IMR-90 (cell line): ENCODE measurements around the gene MAB21L4. TPM values are rescaled to one million over a fixed set of nuclear protein-coding genes. Genes with fewer than 3 reads are reported as not detected.

ENCODE experiments used
- ATAC-seq: fragments of 200-7000 bp; cut with Tn5 transposase; 2 replicates; pipeline ENCODE4 v1.9.1; 2020; ENCODE audit warnings: low read depth, mild to moderate bottlenecking, moderate library complexity
- BruUV-seq: library from RNA; stranded (reverse); fragments of 400-500 nt; replicated peaks from 2 replicates; lab custom pipeline; 2021; lab: Mats Ljungman, UMichigan
- CTCF ChIA-PET: fragments of 300-600 bp; formaldehyde crosslinking; extraction: SDS; loops from one replicate; lab custom pipeline; 2021; ENCODE audit warnings: antibody characterized with exemption; lab: Yijun Ruan, JAX
- POLR2A ChIA-PET: fragments of 300-600 bp; sonication (Branson Sonifier 250); formaldehyde crosslinking; loops from one replicate; lab custom pipeline; 2022; ENCODE audit warnings: antibody characterized with exemption; ENCODE audit not compliant: unreplicated experiment; lab: Charles Lee
- DNase-seq: peaks from one replicate; pipeline ENCODE4 v3.0.0; 2013
- H2AFZ ChIP-seq: replicated peaks from 2 replicates; pipeline ENCODE3; 2013; ENCODE audit warnings: low read length, mild to moderate bottlenecking; ENCODE audit not compliant: poor library complexity
- H2AK5ac ChIP-seq: 2 replicates; pipeline ENCODE4 v1.6.1; 2013; ENCODE audit warnings: low read depth, low read length, inconsistent platforms
- H2AK9ac ChIP-seq: replicated peaks from 2 replicates; pipeline ENCODE3; 2013; ENCODE audit warnings: mild to moderate bottlenecking, low read depth, low read length, moderate library complexity; ENCODE audit not compliant: poor library complexity
- H2BK120ac ChIP-seq: 2 replicates; pipeline ENCODE4 v1.6.1; 2013; ENCODE audit warnings: low read depth, low read length, inconsistent platforms
- H2BK15ac ChIP-seq: 3 replicates; pipeline ENCODE4 v1.6.1; 2013; ENCODE audit warnings: low read depth, low read length, inconsistent platforms
- H2BK20ac ChIP-seq: 2 replicates; pipeline ENCODE4 v1.6.1; 2013; ENCODE audit warnings: low read depth, mild to moderate bottlenecking, inconsistent platforms, low read length, moderate library complexity
- H2BK5ac ChIP-seq: 2 replicates; pipeline ENCODE4 v1.6.1; 2013; ENCODE audit warnings: mild to moderate bottlenecking, low read depth, low read length, inconsistent platforms; ENCODE audit not compliant: poor library complexity, severe bottlenecking
- H3K14ac ChIP-seq: replicated peaks from 2 replicates; pipeline ENCODE4 v1.6.1; 2013; ENCODE audit warnings: low read depth, low read length, inconsistent platforms
- H3K18ac ChIP-seq: 2 replicates; pipeline ENCODE4 v1.6.1; 2013; ENCODE audit warnings: low read depth, low read length, control low read depth
- H3K23ac ChIP-seq: 2 replicates; pipeline ENCODE4 v1.6.1; 2013; ENCODE audit warnings: low read depth, low read length, inconsistent platforms
- H3K27ac ChIP-seq: 2 replicates; pipeline ENCODE4 v1.5.1; 2013; ENCODE audit warnings: mild to moderate bottlenecking, control low read depth, low read length; ENCODE audit not compliant: insufficient read depth
- H3K27me3 ChIP-seq: 2 replicates; pipeline ENCODE4 v1.6.1; 2013; ENCODE audit warnings: low read length; ENCODE audit not compliant: control insufficient read depth, insufficient read depth
- H3K36me3 ChIP-seq: 2 replicates; pipeline ENCODE4 v1.6.1; 2013; ENCODE audit warnings: low read length, mixed read lengths; ENCODE audit not compliant: control insufficient read depth, insufficient read depth
- H3K4ac ChIP-seq: 2 replicates; pipeline ENCODE4 v1.6.1; 2013; ENCODE audit warnings: low read depth, low read length, inconsistent platforms
- H3K4me1 ChIP-seq: 2 replicates; pipeline ENCODE4 v1.6.1; 2013; ENCODE audit warnings: low read length, mixed read lengths; ENCODE audit not compliant: control insufficient read depth, insufficient read depth
- H3K4me2 ChIP-seq: 2 replicates; pipeline ENCODE4 v1.6.1; 2013; ENCODE audit warnings: low read depth, mild to moderate bottlenecking, control low read depth, low read length, moderate library complexity
- H3K4me3 ChIP-seq: 2 replicates; pipeline ENCODE4 v1.5.1; 2013; ENCODE audit warnings: low read depth, mild to moderate bottlenecking, control low read depth, low read length, moderate library complexity; ENCODE audit not compliant: insufficient read depth
- H3K56ac ChIP-seq: 2 replicates; pipeline ENCODE4 v1.6.1; 2013; ENCODE audit warnings: low read length, inconsistent platforms; ENCODE audit not compliant: insufficient read depth; ENCODE audit errors: extremely low read depth
- H3K79me1 ChIP-seq, 2 experiments: 2 replicates each; pipeline ENCODE4 v1.6.1; 2013; ENCODE audit warnings: low read length in 2 of 2, inconsistent platforms in 1 of 2, low read depth in 1 of 2
- H3K9ac ChIP-seq: 2 replicates; pipeline ENCODE4 v1.6.1; 2013; ENCODE audit warnings: low read depth, low read length, control low read depth
- H3K9me1 ChIP-seq: 2 replicates; pipeline ENCODE4 v1.6.1; 2013; ENCODE audit warnings: low read length, inconsistent platforms; ENCODE audit not compliant: insufficient read depth
- H3K9me3 ChIP-seq: 2 replicates; pipeline ENCODE4 v1.6.1; 2013; ENCODE audit warnings: low read length; ENCODE audit not compliant: control insufficient read depth, insufficient read depth
- H4K20me1 ChIP-seq: 2 replicates; pipeline ENCODE4 v1.6.1; 2013; ENCODE audit warnings: low read length, inconsistent platforms; ENCODE audit not compliant: insufficient read depth
- H4K5ac ChIP-seq: 2 replicates; pipeline ENCODE4 v1.6.1; 2013; ENCODE audit warnings: mild to moderate bottlenecking, low read depth, low read length, control low read depth
- H4K8ac ChIP-seq, 2 experiments: 2 replicates each; pipeline ENCODE4 v1.6.1; 2013; ENCODE audit warnings: low read depth in 2 of 2, low read length in 2 of 2, control low read depth in 1 of 2, inconsistent platforms in 1 of 2
- H4K91ac ChIP-seq: 2 replicates; pipeline ENCODE4 v1.6.1; 2013; ENCODE audit warnings: low read depth, low read length, inconsistent platforms; ENCODE audit not compliant: insufficient read depth
- ELK1 ChIP-seq: fragments of 150-350 bp; IDR thresholded peaks from 2 replicates; pipeline ENCODE4 v1.6.1; 2016; ENCODE audit warnings: low read depth, mild to moderate bottlenecking, low read length, moderate library complexity, borderline replicate concordance
- FOS ChIP-seq: fragments of 150-350 bp; IDR thresholded peaks from 2 replicates; pipeline ENCODE4 v1.6.1; 2016; ENCODE audit warnings: low read depth, low read length
- RAD21 ChIP-seq: IDR thresholded peaks from 2 replicates; pipeline ENCODE4 v1.6.1; 2012; ENCODE audit warnings: low read length, improper control_type of control experiment
- RFX5 ChIP-seq: IDR thresholded peaks from 2 replicates; pipeline ENCODE4 v1.8.0; 2012; ENCODE audit warnings: low read depth, mild to moderate bottlenecking, low read length, moderate library complexity
- WGBS, 2 experiments: methylation state at CpG; one replicate each; pipeline versions ENCODE4 v1.1.5 to v1.1.7; 2013; ENCODE audit warnings: missing lambda C conversion rate in 2 of 2; ENCODE audit not compliant: insufficient read length in 1 of 2; ENCODE audit errors: extremely low coverage in 2 of 2; 5-methylcytosine and 5-hydroxymethylcytosine counted together
- dilution Hi-C: fragments of 300-500 bp; cut with HindIII; formaldehyde crosslinking; loops from one replicate; pipeline ENCODE4 v1.14.3; 2018; ENCODE audit warnings: low sequenced_read_pairs; ENCODE audit not compliant: unreplicated experiment
- in situ Hi-C: fragments of 300-500 bp; cut with MboI; formaldehyde crosslinking; loops from 3 replicates; pipeline ENCODE4 v1.14.3; 2019; ENCODE audit warnings: low sequenced_read_pairs, inconsistent platforms, mixed read lengths
- intact Hi-C: fragments of 100-400 bp; cut with micrococcal nuclease; formaldehyde crosslinking; loops from 2 replicates; pipeline ENCODE4 v1.10.0; 2022
- polyA plus RNA-seq, 3 experiments: library from polyadenylated mRNA; depleted of rRNA; stranded (reverse); fragments of >200 nt; gene quantifications; 2 replicates each; pipeline ENCODE4 v1.2.3, GENCODE V29; 2012; ENCODE audit warnings: low replicate concordance in 1 of 3
- total RNA-seq: library from RNA; depleted of rRNA; stranded (reverse); fragments of >200 nt; gene quantifications from 2 replicates; pipeline ENCODE4 v1.2.3, GENCODE V29; 2012
- TF ChIP-seq, protein P1 (sequence below): conservative IDR thresholded peaks from 2 replicates; pipeline ENCODE4 v1.5.1; 2012; ENCODE audit warnings: mild to moderate bottlenecking, low read depth, low read length, improper control_type of control experiment

Gene MAB21L4
- total and polyA plus RNA-seq, 2 of the 4 experiments (the other 2 are of a cell fraction), result not detected

DNA sequence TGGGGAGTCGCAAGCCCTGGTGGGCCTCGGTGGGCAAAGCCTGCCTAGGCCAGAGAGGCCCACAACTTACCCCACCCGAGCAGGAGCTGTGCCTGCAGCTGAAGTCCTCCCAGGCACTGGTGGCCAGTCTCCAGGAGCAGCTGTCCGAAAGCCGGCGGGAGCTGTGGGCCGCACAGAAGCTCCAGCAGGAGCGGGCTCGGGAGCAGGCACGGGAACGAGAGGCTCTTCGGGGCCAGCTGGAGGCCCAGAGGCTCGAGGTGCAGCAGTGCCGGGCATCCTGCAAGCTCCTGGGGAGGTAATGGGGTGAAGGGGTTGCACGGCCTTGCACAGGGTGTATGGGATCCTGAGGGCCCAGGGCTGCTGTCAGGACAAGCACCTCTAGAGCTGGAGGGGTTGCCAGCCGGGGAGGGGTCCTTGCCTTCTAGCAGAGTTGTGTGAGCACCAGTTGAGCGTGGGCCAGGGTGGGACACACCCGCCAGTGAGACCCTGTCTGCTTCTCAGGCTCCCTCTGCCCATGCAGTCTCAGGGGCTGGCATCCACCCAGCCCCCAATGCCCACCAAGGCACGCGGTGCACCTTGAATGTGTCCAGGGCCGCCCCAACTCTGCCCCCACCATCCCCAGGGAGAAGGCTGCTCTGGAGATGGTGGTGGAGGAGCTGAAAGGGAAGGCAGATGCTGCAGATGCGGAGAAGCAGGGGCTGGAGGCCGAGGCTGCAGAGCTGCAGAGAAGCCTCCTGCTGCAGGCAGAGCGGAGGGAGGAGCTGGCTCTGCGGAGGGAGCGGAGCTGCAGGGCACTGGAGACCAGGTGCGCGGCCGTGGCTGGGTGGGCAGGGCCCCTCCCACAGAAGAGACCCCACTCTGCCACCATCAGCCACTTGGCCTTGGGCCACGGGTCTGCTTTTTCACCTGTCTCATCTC, 37.4 kb upstream of the MAB21L4 start:
- Histone ChIP-seq H4K91ac (no peak overlapping the region), H3K9me1 (no peaks in the 10 kb centered on the region), H2AFZ (no peak overlapping the region), H3K27me3 (peaks cover 27% of the 10 kb centered on the region), H3K79me1 (no peaks in the 10 kb centered on the region), H4K5ac (no peak overlapping the region), H3K18ac (no peak overlapping the region), H3K56ac (no peak overlapping the region), H4K20me1 (no peaks in the 10 kb centered on the region), H3K9ac (no peak overlapping the region), H3K9me3 (peaks cover 9% of the 10 kb centered on the region), H4K8ac (no peak overlapping the region), H2AK9ac (no peak overlapping the region), H2BK20ac (no peak overlapping the region), H3K27ac (no peak overlapping the region), H2AK5ac (no peak overlapping the region), H2BK15ac (no peak overlapping the region), H3K4me2 (no peak overlapping the region), H3K4me1 (no peaks in the 10 kb centered on the region), H3K4me3 (no peak overlapping the region), H2BK5ac (no peak overlapping the region), H2BK120ac (no peak overlapping the region), H3K4ac (no peak overlapping the region), H3K14ac (no peak overlapping the region), H3K23ac (no peak overlapping the region), H3K36me3 (no peaks in the 10 kb centered on the region)
- BruUV-seq, result no TSS peak
- ATAC-seq, result no peak
- dilution Hi-C loops, result no loop called here
- 89% methylated on average over 8 of the region's 30 CpGs; no CpG with 5 or more reads in 1 of the 2 experiments for WGBS, 2 experiments
- DNase-seq, result no peak
- CTCF ChIA-PET, result no interaction called here
- intact Hi-C loops, result no loop called here
- TF ChIP-seq RAD21, result no peak
- TF ChIP-seq FOS, result no peak
- no peak for TF ChIP-seq ELK1
- no peak for TF ChIP-seq RFX5
- TF ChIP-seq, protein P1, sequence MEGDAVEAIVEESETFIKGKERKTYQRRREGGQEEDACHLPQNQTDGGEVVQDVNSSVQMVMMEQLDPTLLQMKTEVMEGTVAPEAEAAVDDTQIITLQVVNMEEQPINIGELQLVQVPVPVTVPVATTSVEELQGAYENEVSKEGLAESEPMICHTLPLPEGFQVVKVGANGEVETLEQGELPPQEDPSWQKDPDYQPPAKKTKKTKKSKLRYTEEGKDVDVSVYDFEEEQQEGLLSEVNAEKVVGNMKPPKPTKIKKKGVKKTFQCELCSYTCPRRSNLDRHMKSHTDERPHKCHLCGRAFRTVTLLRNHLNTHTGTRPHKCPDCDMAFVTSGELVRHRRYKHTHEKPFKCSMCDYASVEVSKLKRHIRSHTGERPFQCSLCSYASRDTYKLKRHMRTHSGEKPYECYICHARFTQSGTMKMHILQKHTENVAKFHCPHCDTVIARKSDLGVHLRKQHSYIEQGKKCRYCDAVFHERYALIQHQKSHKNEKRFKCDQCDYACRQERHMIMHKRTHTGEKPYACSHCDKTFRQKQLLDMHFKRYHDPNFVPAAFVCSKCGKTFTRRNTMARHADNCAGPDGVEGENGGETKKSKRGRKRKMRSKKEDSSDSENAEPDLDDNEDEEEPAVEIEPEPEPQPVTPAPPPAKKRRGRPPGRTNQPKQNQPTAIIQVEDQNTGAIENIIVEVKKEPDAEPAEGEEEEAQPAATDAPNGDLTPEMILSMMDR, result no peak
- in situ Hi-C loops, result no loop called here
- POLR2A ChIA-PET, result no interaction called here
